Measurements from ENCODE around the gene ASB6.

Gene ASB6

DNA sequence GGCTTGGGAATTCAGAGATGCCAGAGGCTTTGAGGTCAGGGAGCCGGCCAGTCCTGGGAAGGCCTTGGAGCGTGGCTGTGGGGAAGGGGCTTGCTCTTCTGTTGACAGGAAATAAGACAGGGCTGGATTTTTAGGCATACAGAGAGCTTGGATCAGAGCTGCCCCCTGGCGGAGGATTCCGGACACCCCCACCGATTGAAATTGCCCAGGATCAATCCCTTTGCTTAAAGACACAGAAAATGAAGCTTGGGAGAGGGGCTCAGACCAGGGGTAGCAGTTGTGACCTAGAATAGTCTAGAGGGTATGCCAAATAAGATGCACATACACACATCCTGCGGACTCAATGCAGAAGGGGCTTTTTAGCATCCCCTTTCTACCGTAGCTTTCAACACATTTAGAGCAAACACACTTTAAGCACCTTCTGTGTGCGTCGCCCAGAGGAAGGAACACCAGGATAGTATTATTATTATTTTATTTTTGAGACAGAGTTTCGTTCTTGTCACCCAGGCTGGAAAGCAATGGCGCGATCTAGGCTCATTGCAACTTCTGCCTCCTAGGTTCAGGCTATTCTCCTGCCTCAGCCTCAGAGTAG lies 17.7 kb downstream of the ASB6 start:
- DNase-seq: peak in 1 of 2 experiments; percentile 29

- no peak for DNase-seq
Observed at GRCh38 chr9:129623331-129623730, 18.6 kb downstream of the ASB6 start.

GRCh38 chr9:129620669-129621295 lies 21.2 kb downstream of the ASB6 start, which contains the start of gene C9orf50:
Gene C9orf50 (minus strand): TSS chr9:129621101. CDS start chr9:129620574, 527 bp downstream.
- peak in 1 of 2 experiments; percentile 21 for DNase-seq

DNA sequence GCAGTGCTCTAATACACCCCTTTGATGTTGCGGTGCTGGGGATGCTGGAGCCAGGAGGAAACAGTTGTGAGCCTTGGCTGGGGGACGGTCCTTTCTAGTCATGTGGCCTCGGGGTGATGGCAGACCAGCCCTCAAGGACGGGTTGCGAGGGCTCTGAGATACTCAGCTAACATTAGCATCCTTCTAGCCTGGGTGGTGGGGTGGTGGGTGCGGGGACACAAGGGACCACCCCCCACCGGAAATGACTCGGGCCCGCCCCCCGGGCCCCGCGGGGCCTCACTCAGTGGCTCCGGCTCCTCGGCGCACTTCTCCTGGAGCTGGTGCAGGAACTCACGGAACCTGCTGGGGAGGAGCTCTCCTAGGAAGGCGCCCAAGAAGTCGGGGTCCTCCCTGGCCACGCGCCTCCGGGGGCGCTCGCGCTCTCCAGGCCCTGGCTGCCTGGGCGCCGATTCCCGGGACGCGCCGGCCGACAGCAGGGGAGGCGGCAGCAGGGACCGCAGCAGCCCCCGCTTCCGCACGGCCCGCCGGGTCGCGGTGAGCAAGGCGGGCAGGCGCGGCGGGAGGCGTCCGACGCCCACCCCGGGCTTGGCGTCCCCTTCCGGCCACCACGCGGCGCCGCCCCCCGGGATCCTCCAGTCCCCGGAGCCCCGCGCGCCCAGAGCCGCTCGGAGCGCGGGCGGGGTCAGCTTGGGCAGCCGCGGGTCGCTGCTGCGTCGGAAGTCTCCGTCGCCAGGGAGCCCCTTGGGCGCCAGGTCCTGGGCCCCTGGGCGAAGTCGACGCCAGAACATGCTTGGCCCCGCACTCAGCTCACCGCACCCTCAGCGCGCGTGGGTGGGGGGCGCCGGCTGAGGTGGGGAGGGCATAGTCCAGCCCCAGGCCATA lies 21.9 kb downstream of the ASB6 start:
- DNase-seq: peak in 1 of 2 experiments; percentile 38

DNA sequence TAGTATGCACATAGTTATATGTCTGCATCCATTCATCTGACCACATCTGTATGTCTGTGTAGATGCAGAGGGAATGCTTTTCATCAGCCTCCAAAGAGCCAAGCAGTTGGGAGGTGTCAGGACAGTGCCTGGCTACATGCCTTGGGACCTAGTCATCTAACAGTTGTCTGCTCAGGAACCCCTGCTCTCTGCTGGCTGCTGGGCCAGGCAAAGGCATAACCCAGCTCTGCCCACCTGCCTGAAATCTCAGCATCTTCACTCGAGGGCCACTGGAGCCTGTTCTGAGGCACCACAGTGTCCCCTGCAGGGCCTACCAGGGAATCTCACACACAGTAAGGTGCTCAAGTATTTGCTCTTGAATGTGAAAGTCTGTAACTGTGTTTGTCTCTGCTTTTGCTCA lies 24.8 kb downstream of the ASB6 start:
- peak in 1 of 2 experiments; percentile 19 for DNase-seq

GRCh38 chr9:129615407-129616285 lies 26.3 kb downstream of the ASB6 start:
- DNase-seq: no peak

GRCh38 chr9:129614932-129615331 lies 27.0 kb downstream of the ASB6 start:
- no peak for DNase-seq

GRCh38 chr9:129613520-129614175 lies 28.3 kb downstream of the ASB6 start:
- no peak for DNase-seq

GRCh38 chr9:129612815-129613519 lies 29.0 kb downstream of the ASB6 start:
- DNase-seq: no peak

GRCh38 chr9:129612123-129612522 lies 29.8 kb downstream of the ASB6 start:
- no peak for DNase-seq

- no peak for DNase-seq
Observed at GRCh38 chr9:129611307-129611800, 30.6 kb downstream of the ASB6 start.

DNA sequence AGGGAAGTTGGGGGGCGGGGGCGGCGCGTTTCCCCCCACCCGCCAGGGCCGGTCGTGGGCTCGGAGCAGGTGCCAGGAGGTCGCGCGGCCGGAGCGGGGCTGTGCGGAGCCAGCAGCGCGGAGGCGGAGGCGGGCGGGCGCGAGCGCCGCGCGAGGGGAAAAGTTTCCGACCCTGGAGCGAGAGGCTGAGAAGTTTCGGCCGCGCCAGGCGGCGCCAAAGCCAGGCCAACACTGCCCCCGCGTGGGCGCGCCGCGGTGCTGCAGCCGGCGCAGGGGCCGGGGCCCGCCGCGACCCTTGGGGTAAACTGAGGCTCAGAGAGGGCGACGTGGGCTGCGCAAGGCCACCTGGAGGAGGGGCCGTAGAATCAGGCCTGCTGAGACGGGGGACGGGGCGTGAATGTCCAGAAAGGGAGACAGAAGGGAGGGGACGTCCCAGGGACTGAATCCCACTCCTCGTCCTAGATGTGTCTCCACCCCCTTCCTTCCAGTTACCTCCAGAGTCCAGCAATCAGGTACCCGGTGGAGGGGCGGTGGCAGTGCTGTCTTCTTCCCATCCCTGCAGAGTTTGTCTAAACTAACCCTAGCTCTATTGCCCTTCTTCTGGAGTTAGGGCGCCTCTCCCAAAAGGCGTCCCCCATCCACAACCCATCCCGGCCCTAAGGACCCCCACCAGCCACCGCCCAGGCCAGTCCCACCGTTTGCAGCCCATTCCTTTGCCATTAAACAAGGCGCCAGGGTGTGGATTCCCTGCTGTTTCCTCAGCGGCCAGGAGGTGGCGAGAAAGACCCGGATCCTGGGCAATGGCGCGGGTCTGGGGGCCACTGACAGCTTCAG lies 31.3 kb downstream of the ASB6 start:
- DNase-seq: peak; percentile 24 to 64

- DNase-seq: no peak
Observed at GRCh38 chr9:129610213-129610472, 31.8 kb downstream of the ASB6 start.

GRCh38 chr9:129609486-129610212 lies 32.3 kb downstream of the ASB6 start:
- DNase-seq: no peak

- DNase-seq: no peak
Observed at GRCh38 chr9:129608561-129609481, 33.1 kb downstream of the ASB6 start.

GRCh38 chr9:129607027-129607387 lies 34.9 kb downstream of the ASB6 start:
- DNase-seq: no peak

- no peak for DNase-seq
Observed at GRCh38 chr9:129606161-129607026, 35.6 kb downstream of the ASB6 start.

GRCh38 chr9:129604766-129605163 lies 37.2 kb downstream of the ASB6 start:
- no peak for DNase-seq

Measured in NCI-H1930 (cell line).